ENCODE data around the gene RBBP9. TPM values are rescaled to one million over a fixed set of nuclear protein-coding genes. Genes with fewer than 3 reads are reported as not detected.

Gene RBBP9
- total and polyA plus RNA-seq, 2 of the 4 experiments (the other 2 are of a cell fraction): 4.8 to 31.4 TPM

DNA sequence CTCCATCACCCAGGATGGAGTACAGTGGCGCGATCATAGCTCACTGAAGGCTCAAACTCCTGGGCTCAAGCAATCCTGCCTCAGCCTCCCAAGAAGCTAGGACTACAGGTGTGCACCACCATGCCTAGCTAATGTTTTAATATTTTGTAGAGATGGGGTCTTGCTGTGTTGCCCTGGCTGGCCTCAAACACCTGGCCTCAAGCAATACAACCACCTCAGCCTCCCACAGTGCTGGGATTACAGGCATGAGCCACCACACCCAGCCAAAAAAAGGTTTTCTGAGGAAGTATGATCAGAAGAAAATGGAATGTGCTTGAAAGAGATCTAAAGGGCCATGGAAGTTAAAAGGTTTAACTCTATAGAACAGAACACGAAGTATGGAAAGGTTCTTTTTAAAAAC, 8.7 kb downstream of the RBBP9 start:
- peaks cover 10% of the 10 kb centered on the region for H3K36me3 ChIP-seq (ENCODE audit: control insufficient read depth, insufficient read depth, low read length)
- H2AFZ ChIP-seq (replicated peaks; ENCODE audit: low read length, poor library complexity): no peak overlapping the region
- no peak overlapping the region for H2BK120ac ChIP-seq (ENCODE audit: low read depth, low read length)
- ChIA-PET CTCF (interaction anchor here (1.0 kb wide), 1 partner anchor 9 kb away, joined by 3 read pairs; no protein-coding TSS in a partner anchor), POLR2A (ENCODE audit: unreplicated experiment) (no interaction called here)
- no peaks in the 10 kb centered on the region for H4K20me1 ChIP-seq (ENCODE audit: insufficient read depth, low read length)
- no peak for ATAC-seq (ENCODE audit: low read depth)
- no peak overlapping the region for H3K18ac ChIP-seq (ENCODE audit: low read depth, low read length)
- no peak overlapping the region for H2BK15ac ChIP-seq (ENCODE audit: low read depth, low read length)
- no peak overlapping the region for H3K23ac ChIP-seq (ENCODE audit: low read depth, low read length)
- H3K27ac ChIP-seq (ENCODE audit: insufficient read depth, low read length): no peak overlapping the region
- H2AK5ac ChIP-seq (ENCODE audit: low read depth, low read length): no peak overlapping the region
- intact Hi-C loops (cut with micrococcal nuclease) (no loop called here), in situ Hi-C loops (cut with MboI; ENCODE audit: low sequenced_read_pairs) (no loop called here), dilution Hi-C loops (cut with HindIII; ENCODE audit: low sequenced_read_pairs, unreplicated experiment) (no loop called here)
- H3K4ac ChIP-seq (ENCODE audit: low read depth, low read length): no peak overlapping the region
- H2BK5ac ChIP-seq (ENCODE audit: low read depth, low read length, poor library complexity, severe bottlenecking): no peak overlapping the region
- H3K4me2 ChIP-seq (ENCODE audit: low read depth, low read length): no peak overlapping the region
- no peaks in the 10 kb centered on the region for H3K4me1 ChIP-seq (ENCODE audit: control insufficient read depth, insufficient read depth, low read length)
- no peaks in the 10 kb centered on the region for H3K27me3 ChIP-seq (ENCODE audit: control insufficient read depth, insufficient read depth, low read length)
- WGBS, 2 experiments (ENCODE audit: extremely low coverage in 2 of 2, insufficient read length in 1 of 2): no CpG with 5 or more reads among the region's 3 CpGs
- no peak for TF ChIP-seq CHD1 (IDR thresholded peaks at IDR 0.05; ENCODE audit: low read depth, low read length)
- TF ChIP-seq MAZ (IDR thresholded peaks at IDR 0.05; ENCODE audit: borderline replicate concordance, low read depth, low read length): no peak
- no peak for TF ChIP-seq RAD21 (IDR thresholded peaks at IDR 0.05; ENCODE audit: low read length)
- no peak for TF ChIP-seq SMC3 (IDR thresholded peaks at IDR 0.05; ENCODE audit: low read depth, low read length)
- TF ChIP-seq POLR2A (IDR thresholded peaks at IDR 0.05; ENCODE audit: low read depth, low read length): no peak
- TF ChIP-seq MXI1 (IDR thresholded peaks at IDR 0.05; ENCODE audit: borderline replicate concordance, low read depth, low read length): no peak
- TF ChIP-seq FOS (IDR thresholded peaks at IDR 0.05; ENCODE audit: low read depth, low read length): no peak
- TF ChIP-seq, protein P1, sequence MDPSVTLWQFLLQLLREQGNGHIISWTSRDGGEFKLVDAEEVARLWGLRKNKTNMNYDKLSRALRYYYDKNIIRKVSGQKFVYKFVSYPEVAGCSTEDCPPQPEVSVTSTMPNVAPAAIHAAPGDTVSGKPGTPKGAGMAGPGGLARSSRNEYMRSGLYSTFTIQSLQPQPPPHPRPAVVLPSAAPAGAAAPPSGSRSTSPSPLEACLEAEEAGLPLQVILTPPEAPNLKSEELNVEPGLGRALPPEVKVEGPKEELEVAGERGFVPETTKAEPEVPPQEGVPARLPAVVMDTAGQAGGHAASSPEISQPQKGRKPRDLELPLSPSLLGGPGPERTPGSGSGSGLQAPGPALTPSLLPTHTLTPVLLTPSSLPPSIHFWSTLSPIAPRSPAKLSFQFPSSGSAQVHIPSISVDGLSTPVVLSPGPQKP (IDR thresholded peaks at IDR 0.05; ENCODE audit: borderline replicate concordance, low read depth, low read length): no peak
- no peak for TF ChIP-seq RCOR1 (IDR thresholded peaks at IDR 0.05; ENCODE audit: insufficient replicate concordance, low read length)
- no peak for TF ChIP-seq BHLHE40 (IDR thresholded peaks at IDR 0.05; ENCODE audit: low read depth, low read length)
- no peak for TF ChIP-seq NFE2L2 (IDR thresholded peaks at IDR 0.05; ENCODE audit: low read depth, low read length)
- no peak for TF ChIP-seq MAFK (IDR thresholded peaks at IDR 0.05; ENCODE audit: low read depth, low read length)
- TF ChIP-seq CEBPB (IDR thresholded peaks at IDR 0.05; ENCODE audit: low read depth, low read length): no peak
- TF ChIP-seq, protein P2, sequence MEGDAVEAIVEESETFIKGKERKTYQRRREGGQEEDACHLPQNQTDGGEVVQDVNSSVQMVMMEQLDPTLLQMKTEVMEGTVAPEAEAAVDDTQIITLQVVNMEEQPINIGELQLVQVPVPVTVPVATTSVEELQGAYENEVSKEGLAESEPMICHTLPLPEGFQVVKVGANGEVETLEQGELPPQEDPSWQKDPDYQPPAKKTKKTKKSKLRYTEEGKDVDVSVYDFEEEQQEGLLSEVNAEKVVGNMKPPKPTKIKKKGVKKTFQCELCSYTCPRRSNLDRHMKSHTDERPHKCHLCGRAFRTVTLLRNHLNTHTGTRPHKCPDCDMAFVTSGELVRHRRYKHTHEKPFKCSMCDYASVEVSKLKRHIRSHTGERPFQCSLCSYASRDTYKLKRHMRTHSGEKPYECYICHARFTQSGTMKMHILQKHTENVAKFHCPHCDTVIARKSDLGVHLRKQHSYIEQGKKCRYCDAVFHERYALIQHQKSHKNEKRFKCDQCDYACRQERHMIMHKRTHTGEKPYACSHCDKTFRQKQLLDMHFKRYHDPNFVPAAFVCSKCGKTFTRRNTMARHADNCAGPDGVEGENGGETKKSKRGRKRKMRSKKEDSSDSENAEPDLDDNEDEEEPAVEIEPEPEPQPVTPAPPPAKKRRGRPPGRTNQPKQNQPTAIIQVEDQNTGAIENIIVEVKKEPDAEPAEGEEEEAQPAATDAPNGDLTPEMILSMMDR (conservative IDR thresholded peaks at IDR 0.05; ENCODE audit: low read depth, low read length): no peak
- TF ChIP-seq RFX5 (IDR thresholded peaks at IDR 0.05; ENCODE audit: low read depth, low read length): no peak
- TF ChIP-seq, protein P3, sequence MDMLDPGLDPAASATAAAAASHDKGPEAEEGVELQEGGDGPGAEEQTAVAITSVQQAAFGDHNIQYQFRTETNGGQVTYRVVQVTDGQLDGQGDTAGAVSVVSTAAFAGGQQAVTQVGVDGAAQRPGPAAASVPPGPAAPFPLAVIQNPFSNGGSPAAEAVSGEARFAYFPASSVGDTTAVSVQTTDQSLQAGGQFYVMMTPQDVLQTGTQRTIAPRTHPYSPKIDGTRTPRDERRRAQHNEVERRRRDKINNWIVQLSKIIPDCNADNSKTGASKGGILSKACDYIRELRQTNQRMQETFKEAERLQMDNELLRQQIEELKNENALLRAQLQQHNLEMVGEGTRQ (IDR thresholded peaks at IDR 0.05; ENCODE audit: low read depth, low read length): no peak
- H3K56ac ChIP-seq (ENCODE audit: extremely low read depth, insufficient read depth, low read length): no peak overlapping the region
- DNase-seq: no peak
- no peak overlapping the region for H2BK20ac ChIP-seq (ENCODE audit: low read depth, low read length)
- no peak overlapping the region for H3K9ac ChIP-seq (ENCODE audit: low read depth, low read length)
- H3K14ac ChIP-seq (replicated peaks; ENCODE audit: low read depth, low read length): no peak overlapping the region
- BruUV-seq (replicated peaks): no TSS peak
- no peaks in the 10 kb centered on the region for H3K9me3 ChIP-seq (ENCODE audit: control insufficient read depth, insufficient read depth, low read length)
- H4K8ac ChIP-seq (ENCODE audit: low read depth in 2 of 2, low read length in 2 of 2): no peak overlapping the region
- H4K91ac ChIP-seq (ENCODE audit: insufficient read depth, low read depth, low read length): no peak overlapping the region
- H3K9me1 ChIP-seq (ENCODE audit: insufficient read depth, low read length): no peaks in the 10 kb centered on the region
- H2AK9ac ChIP-seq (replicated peaks; ENCODE audit: low read depth, low read length, poor library complexity): no peak overlapping the region
- H3K79me1 ChIP-seq (ENCODE audit: low read depth in 1 of 2, low read length in 2 of 2): no peaks in the 10 kb centered on the region
- no peak overlapping the region for H4K5ac ChIP-seq (ENCODE audit: low read depth, low read length)
- H3K4me3 ChIP-seq (ENCODE audit: insufficient read depth, low read depth, low read length): no peak overlapping the region
